ENCODE results near the gene UQCC2.

The UQCC2 gene

GRCh38 chr6:33708516-33709204 is 2.8 kb downstream of the UQCC2 start:
- in situ Hi-C loops (cut with MboI; ENCODE audit: low sequenced_read_pairs), result no loop called here

GRCh38 chr6:33707771-33708170 is 3.7 kb downstream of the UQCC2 start:
- in situ Hi-C loops (cut with MboI; ENCODE audit: low sequenced_read_pairs), result no loop called here

- in situ Hi-C loops (cut with MboI; ENCODE audit: low sequenced_read_pairs), result no loop called here
These were observed 5.4 kb downstream of the UQCC2 start for GRCh38 chr6:33705955-33706725.

- in situ Hi-C loops (cut with MboI; ENCODE audit: low sequenced_read_pairs), result no loop called here
These were observed 6.1 kb downstream of the UQCC2 start for GRCh38 chr6:33705268-33705885.

- in situ Hi-C loops (cut with MboI; ENCODE audit: low sequenced_read_pairs), result no loop called here
These were observed 7.1 kb downstream of the UQCC2 start for GRCh38 chr6:33704215-33705066.

GRCh38 chr6:33702345-33702977 is 9.0 kb downstream of the UQCC2 start:
- in situ Hi-C loops (cut with MboI; ENCODE audit: low sequenced_read_pairs), result no loop called here

- in situ Hi-C loops (cut with MboI; ENCODE audit: low sequenced_read_pairs), result no loop called here
These were observed 11.0 kb downstream of the UQCC2 start for GRCh38 chr6:33700391-33701050.

GRCh38 chr6:33699739-33700138 is 11.8 kb downstream of the UQCC2 start:
- in situ Hi-C loops (cut with MboI; ENCODE audit: low sequenced_read_pairs), result no loop called here

- in situ Hi-C loops (cut with MboI; ENCODE audit: low sequenced_read_pairs), result no loop called here
These were observed 12.4 kb downstream of the UQCC2 start for GRCh38 chr6:33699131-33699530.

- in situ Hi-C loops (cut with MboI; ENCODE audit: low sequenced_read_pairs), result no loop called here
These were observed 13.0 kb downstream of the UQCC2 start for GRCh38 chr6:33698494-33698893.

- in situ Hi-C loops (cut with MboI; ENCODE audit: low sequenced_read_pairs), result no loop called here
These were observed 13.7 kb downstream of the UQCC2 start for GRCh38 chr6:33697845-33698244.

GRCh38 chr6:33696548-33697518 is 14.7 kb downstream of the UQCC2 start:
- in situ Hi-C loops (cut with MboI; ENCODE audit: low sequenced_read_pairs), result no loop called here

- in situ Hi-C loops (cut with MboI; ENCODE audit: low sequenced_read_pairs), result no loop called here
These were observed 15.4 kb downstream of the UQCC2 start for GRCh38 chr6:33696076-33696475.

GRCh38 chr6:33695451-33695887 is 16.0 kb downstream of the UQCC2 start:
- in situ Hi-C loops (cut with MboI; ENCODE audit: low sequenced_read_pairs), result no loop called here

GRCh38 chr6:33694977-33695376 is 16.5 kb downstream of the UQCC2 start:
- in situ Hi-C loops (cut with MboI; ENCODE audit: low sequenced_read_pairs), result no loop called here

GRCh38 chr6:33694401-33694931 is 17.0 kb downstream of the UQCC2 start:
- in situ Hi-C loops (cut with MboI; ENCODE audit: low sequenced_read_pairs), result no loop called here

- in situ Hi-C loops (cut with MboI; ENCODE audit: low sequenced_read_pairs), result no loop called here
These were observed 18.1 kb downstream of the UQCC2 start for GRCh38 chr6:33693186-33694105.

GRCh38 chr6:33692760-33693158 is 18.7 kb downstream of the UQCC2 start:
- in situ Hi-C loops (cut with MboI; ENCODE audit: low sequenced_read_pairs), result no loop called here

Measured in hTERT RPE-1 (cell line).